CD14-positive monocyte (primary cell): Measurements from ENCODE around the gene SLC37A3. TPM values are rescaled to one million over a fixed set of nuclear protein-coding genes. Genes with fewer than 3 reads are reported as not detected.

Experiments
- DNase-seq, 3 donors: peaks; one replicate each; pipeline ENCODE4 v3.0.0-alpha.2; 2011 to 2022
- H2AFZ ChIP-seq: 2 replicates; pipeline ENCODE4 v1.6.0; 2012; ENCODE audit warnings: mild to moderate bottlenecking, low read depth, low read length, inconsistent platforms; ENCODE audit not compliant: insufficient read depth, poor library complexity, severe bottlenecking
- H3K27ac ChIP-seq, 2 donors: 1 replicate in 1 of 2; 2 replicates in 1 of 2; pipeline ENCODE4 v1.5.1; 2012 to 2013; ENCODE audit warnings: low read length in 2 of 2, control low read depth in 1 of 2, inconsistent platforms in 1 of 2, low read depth in 1 of 2, mild to moderate bottlenecking in 1 of 2
- H3K27me3 ChIP-seq, 2 donors: one replicate each; pipeline versions ENCODE4 v1.6.0 to v1.6.1; 2011 to 2013; ENCODE audit warnings: low read length in 2 of 2; ENCODE audit not compliant: control insufficient read depth in 2 of 2, insufficient read depth in 2 of 2
- H3K36me3 ChIP-seq, 2 donors: replicated peaks in 1 of 2; 1 replicate in 1 of 2; 2 replicates in 1 of 2; pipeline versions ENCODE4 v1.5.1 to v1.6.1; 2012 to 2013; ENCODE audit warnings: low read length in 2 of 2, control low read depth in 1 of 2, inconsistent platforms in 1 of 2, mild to moderate bottlenecking in 1 of 2; ENCODE audit not compliant: insufficient read depth in 2 of 2, control insufficient read depth in 1 of 2
- H3K4me1 ChIP-seq, 2 donors: 1 replicate in 1 of 2; 2 replicates in 1 of 2; pipeline versions ENCODE4 v1.5.1 to v1.6.1; 2012 to 2013; ENCODE audit warnings: low read length in 2 of 2, control low read depth in 1 of 2, inconsistent platforms in 1 of 2, mild to moderate bottlenecking in 1 of 2, moderate library complexity in 1 of 2; ENCODE audit not compliant: insufficient read depth in 2 of 2, control insufficient read depth in 1 of 2
- H3K4me2 ChIP-seq: replicated peaks from 2 replicates; pipeline ENCODE3; 2012; ENCODE audit warnings: low read length, moderate library complexity, mild to moderate bottlenecking; ENCODE audit not compliant: poor library complexity, severe bottlenecking; ENCODE audit errors: extremely low read depth
- H3K4me3 ChIP-seq, 3 experiments: fragments of 200-600 bp in 1 of 3; sonication (generic) in 1 of 3; replicated peaks in 1 of 3; 1 replicate in 2 of 3; 2 replicates in 1 of 3; pipeline ENCODE4 v1.5.1; 2011 to 2013; ENCODE audit warnings: low read length in 3 of 3, mild to moderate bottlenecking in 3 of 3, control low read depth in 2 of 3, low read depth in 2 of 3, inconsistent platforms in 1 of 3, moderate library complexity in 1 of 3
- H3K79me2 ChIP-seq: 2 replicates; pipeline ENCODE4 v1.6.0; 2012; ENCODE audit warnings: mild to moderate bottlenecking, control low read depth, inconsistent platforms, low read length, moderate library complexity; ENCODE audit not compliant: insufficient read depth
- H3K9ac ChIP-seq: 2 replicates; pipeline ENCODE4 v1.6.0; 2017; ENCODE audit warnings: low read length, mild to moderate bottlenecking; ENCODE audit not compliant: insufficient read depth, poor library complexity, severe bottlenecking
- H3K9me3 ChIP-seq, 2 donors: replicated peaks in 1 of 2; 1 replicate in 1 of 2; 2 replicates in 1 of 2; pipeline versions ENCODE4 v1.5.1 to v1.6.1; 2012 to 2013; ENCODE audit warnings: low read length in 2 of 2, control low read depth in 1 of 2; ENCODE audit not compliant: control insufficient read depth in 1 of 2, insufficient read depth in 1 of 2
- H4K20me1 ChIP-seq: 2 replicates; pipeline ENCODE4 v1.6.0; 2012; ENCODE audit warnings: mild to moderate bottlenecking, low read length, control low read depth, moderate library complexity; ENCODE audit not compliant: insufficient read depth
- H3K27ac Mint-ChIP-seq, 7 donors: one replicate each; pipeline ENCODE4 v1.8.0; 2020; ENCODE audit warnings: mild to moderate bottlenecking in 7 of 7, mixed read lengths in 7 of 7, moderate library complexity in 6 of 7, inconsistent platforms in 2 of 7
- H3K27me3 Mint-ChIP-seq, 3 donors: one replicate each; pipeline ENCODE4 v1.8.0; 2021 to 2022; ENCODE audit warnings: low read depth in 3 of 3, mild to moderate bottlenecking in 3 of 3, mixed read lengths in 3 of 3, moderate library complexity in 3 of 3, inconsistent platforms in 1 of 3
- H3K36me3 Mint-ChIP-seq, 2 donors: one replicate each; pipeline ENCODE4 v1.8.0; 2020; ENCODE audit warnings: mixed read lengths in 2 of 2, inconsistent platforms in 1 of 2, mild to moderate bottlenecking in 1 of 2
- H3K4me1 Mint-ChIP-seq: one replicate; pipeline ENCODE4 v1.8.0; 2020; ENCODE audit warnings: mild to moderate bottlenecking, mixed read lengths
- H3K4me3 Mint-ChIP-seq, 2 donors: one replicate each; pipeline ENCODE4 v1.8.0; 2020; ENCODE audit warnings: mild to moderate bottlenecking in 2 of 2, mixed read lengths in 2 of 2, moderate library complexity in 1 of 2
- H3K9me3 Mint-ChIP-seq, 7 donors: one replicate each; pipeline ENCODE4 v1.8.0; 2020 to 2022; ENCODE audit warnings: mixed read lengths in 7 of 7, mild to moderate bottlenecking in 6 of 7, moderate library complexity in 6 of 7, inconsistent platforms in 2 of 7
- WGBS: methylation state at CpG from one replicate; pipeline ENCODE4 v1.1.5; 2013; ENCODE audit warnings: missing lambda C conversion rate; ENCODE audit not compliant: insufficient coverage; 5-methylcytosine and 5-hydroxymethylcytosine counted together
- intact Hi-C, 2 donors: fragments of 100-400 bp; cut with micrococcal nuclease; formaldehyde crosslinking; loops; one replicate each; pipeline versions ENCODE4 v1.15.0 to v1.15.1; 2023
- polyA plus RNA-seq, 3 donors: library from polyadenylated mRNA; depleted of rRNA in 1 of 3; unstranded in 2 of 3; stranded (reverse) in 1 of 3; fragments of 300-500 nt in 2 of 3; fragments of >200 nt in 1 of 3; fragmentation: Illumina TruSeq in 2 of 3; gene quantifications; 1 replicate in 2 of 3; 2 replicates in 1 of 3; pipeline ENCODE4 v1.2.3, GENCODE V29; 2012 to 2021
- TF ChIP-seq, protein P1 (sequence below): fragments of 200-600 bp; IDR thresholded peaks from one replicate; pipeline ENCODE4 v1.8.0; 2022; ENCODE audit warnings: antibody characterized with exemption, mild to moderate bottlenecking

SLC37A3 gene
- polyA plus RNA-seq, 3 donors: 3.1 to 26.1 (median 5.2) TPM

DNA sequence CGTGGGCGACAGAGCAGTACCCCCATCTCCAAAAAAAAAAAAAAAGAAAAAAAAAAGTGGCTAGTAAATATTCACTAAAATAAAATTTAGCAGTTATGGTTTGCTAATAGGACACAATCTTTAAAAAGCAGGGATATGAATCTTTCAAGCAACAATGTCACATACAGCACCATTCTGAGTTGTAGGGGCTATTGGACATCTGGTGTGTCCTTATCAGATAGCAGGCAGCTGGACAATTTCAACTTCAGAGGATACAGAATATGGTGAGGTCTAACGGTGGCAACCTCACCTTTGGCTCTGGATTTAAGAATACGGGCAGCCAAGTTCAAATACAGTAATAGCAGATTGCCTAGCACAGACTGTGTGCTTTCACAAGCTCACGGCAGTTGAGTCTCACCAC is 51.1 kb downstream of the SLC37A3 start:
- no peak overlapping the region for H3K9ac ChIP-seq

DNA sequence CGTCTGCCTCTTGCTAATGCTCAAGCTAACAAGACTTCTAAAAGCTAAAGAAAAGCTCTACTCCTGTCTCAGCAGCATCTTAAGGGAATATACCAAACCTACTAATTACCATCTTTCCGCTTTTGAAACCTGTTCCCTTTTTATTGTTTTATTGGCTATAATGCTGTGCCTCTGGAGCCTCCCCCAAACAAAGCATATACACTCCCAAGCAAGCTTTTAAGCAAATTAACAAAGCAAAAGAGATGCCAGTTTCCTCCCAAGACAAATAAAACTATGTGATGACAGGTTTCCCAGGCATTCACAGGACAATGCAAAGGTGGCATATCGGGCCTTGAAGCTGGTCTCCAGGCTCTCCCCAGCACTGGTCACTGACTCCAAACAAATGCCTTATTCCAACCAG is 52.9 kb downstream of the SLC37A3 start:
- WGBS: 86% methylated on average over 2 of the region's 3 CpGs
- TF ChIP-seq, protein P1, sequence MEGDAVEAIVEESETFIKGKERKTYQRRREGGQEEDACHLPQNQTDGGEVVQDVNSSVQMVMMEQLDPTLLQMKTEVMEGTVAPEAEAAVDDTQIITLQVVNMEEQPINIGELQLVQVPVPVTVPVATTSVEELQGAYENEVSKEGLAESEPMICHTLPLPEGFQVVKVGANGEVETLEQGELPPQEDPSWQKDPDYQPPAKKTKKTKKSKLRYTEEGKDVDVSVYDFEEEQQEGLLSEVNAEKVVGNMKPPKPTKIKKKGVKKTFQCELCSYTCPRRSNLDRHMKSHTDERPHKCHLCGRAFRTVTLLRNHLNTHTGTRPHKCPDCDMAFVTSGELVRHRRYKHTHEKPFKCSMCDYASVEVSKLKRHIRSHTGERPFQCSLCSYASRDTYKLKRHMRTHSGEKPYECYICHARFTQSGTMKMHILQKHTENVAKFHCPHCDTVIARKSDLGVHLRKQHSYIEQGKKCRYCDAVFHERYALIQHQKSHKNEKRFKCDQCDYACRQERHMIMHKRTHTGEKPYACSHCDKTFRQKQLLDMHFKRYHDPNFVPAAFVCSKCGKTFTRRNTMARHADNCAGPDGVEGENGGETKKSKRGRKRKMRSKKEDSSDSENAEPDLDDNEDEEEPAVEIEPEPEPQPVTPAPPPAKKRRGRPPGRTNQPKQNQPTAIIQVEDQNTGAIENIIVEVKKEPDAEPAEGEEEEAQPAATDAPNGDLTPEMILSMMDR: no peak

More for the DNA sequence above, 51.1 kb downstream of the SLC37A3 start:
- Histone ChIP-seq H2AFZ (no peak overlapping the region), H3K36me3 (peaks cover 42 to 70% of the 10 kb centered on the region in 2 donors), H3K79me2 (no peaks in the 10 kb centered on the region), H3K4me2 (no peak overlapping the region), H4K20me1 (no peaks in the 10 kb centered on the region), H3K27me3 (no peaks in the 10 kb centered on the region), H3K9me3 (no peaks in the 10 kb centered on the region), H3K4me3 (no peak overlapping the region), H3K27ac (no peak overlapping the region), H3K4me1 (peaks cover 6% of the 10 kb centered on the region in 2 donors)
- Mint-ChIP-seq H3K4me3 (no peak overlapping the region), H3K36me3 (peaks cover 78 to 93% of the 10 kb centered on the region in 2 donors), H3K9me3 (peaks cover 0 to 3% (median 0%) of the 10 kb centered on the region in 7 donors), H3K27ac (no peak overlapping the region), H3K4me1 (peaks cover 12% of the 10 kb centered on the region), H3K27me3 (peaks cover 0 to 2% (median 0%) of the 10 kb centered on the region in 3 donors)
- TF ChIP-seq, protein P1: no peak
- 88% methylated on average over 1 of the region's 5 CpGs for WGBS
- no peak for DNase-seq
- intact Hi-C loops: loop anchor here in 1 of 2 donors (10.0 kb wide), 2 partner anchors 742 to 912 kb away; no protein-coding TSS in a partner anchor

More for the DNA sequence above, 52.9 kb downstream of the SLC37A3 start:
- Histone ChIP-seq H3K79me2 (no peaks in the 10 kb centered on the region), H3K9me3 (no peaks in the 10 kb centered on the region), H3K4me1 (peaks cover 6% of the 10 kb centered on the region in 2 donors), H3K36me3 (peaks cover 34 to 67% of the 10 kb centered on the region in 2 donors), H4K20me1 (no peaks in the 10 kb centered on the region), H3K27me3 (no peaks in the 10 kb centered on the region), H3K27ac (no peak overlapping the region), H2AFZ (no peak overlapping the region), H3K4me2 (no peak overlapping the region), H3K4me3 (no peak overlapping the region), H3K9ac (no peak overlapping the region)
- intact Hi-C loops: loop anchor here in 1 of 2 donors (10.0 kb wide), 2 partner anchors 741 to 911 kb away; no protein-coding TSS in a partner anchor
- no peak for DNase-seq
- Mint-ChIP-seq H3K27ac (no peak overlapping the region), H3K9me3 (peaks cover 0 to 3% (median 0%) of the 10 kb centered on the region in 7 donors), H3K4me3 (no peak overlapping the region), H3K27me3 (peaks cover 0 to 2% (median 0%) of the 10 kb centered on the region in 3 donors), H3K4me1 (peaks cover 13% of the 10 kb centered on the region), H3K36me3 (peaks cover 78 to 93% of the 10 kb centered on the region in 2 donors)
